GM12873 (cell line): ENCODE measurements around the gene GAPDHS.
A peak's percentile ranks its signal among the peaks of the same experiment; 100 is the strongest.

Source experiments
- CTCF ChIP-seq: IDR thresholded peaks from 2 replicates; pipeline ENCODE4 v1.5.1; 2012; ENCODE audit warnings: low read depth, mild to moderate bottlenecking, moderate library complexity, low read length, control low read depth; ENCODE audit not compliant: insufficient read depth; ENCODE audit errors: missing control alignments

Gene GAPDHS

GRCh38 chr19:35511337-35511736 is 21.9 kb upstream of the GAPDHS start:
- no peak for TF ChIP-seq CTCF

GRCh38 chr19:35512831-35513627 is 20.2 kb upstream of the GAPDHS start:
- TF ChIP-seq CTCF, result no peak

- peak; percentile 24 for TF ChIP-seq CTCF
Observed at GRCh38 chr19:35513628-35514281, 19.5 kb upstream of the GAPDHS start, which contains the start of gene DMKN. Gene DMKN (minus strand): TSS chr19:35513649. CDS start chr19:35513475, 174 bp downstream.

- TF ChIP-seq CTCF, result no peak
Observed at GRCh38 chr19:35514282-35514809, 18.9 kb upstream of the GAPDHS start.

GRCh38 chr19:35516310-35516709 is 16.9 kb upstream of the GAPDHS start:
- TF ChIP-seq CTCF, result no peak

- TF ChIP-seq CTCF, result no peak
Observed at GRCh38 chr19:35517342-35517741, 15.9 kb upstream of the GAPDHS start.

GRCh38 chr19:35518313-35518712 is 14.9 kb upstream of the GAPDHS start:
- no peak for TF ChIP-seq CTCF
